Spleen (tissue), 11 donors: ENCODE measurements around the gene EEF1AKMT1. TPM values are rescaled to one million over a fixed set of nuclear protein-coding genes. Genes with fewer than 3 reads are reported as not detected.

Experiments
- DNase-seq: peaks from one replicate; pipeline ENCODE4 v3.0.0-alpha.2; 2020
- H3K27ac ChIP-seq, 8 donors: fragments of 200-600 bp; sonication (generic) in 7 of 8; 1 replicate in 4 of 8; 2 replicates in 4 of 8; pipeline versions ENCODE4 v1.5.0 to v1.8.0; 2016 to 2021; ENCODE audit warnings: inconsistent platforms in 4 of 8, mild to moderate bottlenecking in 4 of 8, moderate library complexity in 1 of 8
- H3K27me3 ChIP-seq, 7 donors: fragments of 200-600 bp; sonication (generic) in 6 of 7; replicated peaks in 1 of 7; 1 replicate in 4 of 7; 2 replicates in 3 of 7; pipeline versions ENCODE4 v1.5.0 to v1.8.0; 2016 to 2021; ENCODE audit warnings: inconsistent platforms in 3 of 7, mild to moderate bottlenecking in 1 of 7
- H3K36me3 ChIP-seq, 6 donors: fragments of 200-600 bp; sonication (generic) in 5 of 6; 1 replicate in 4 of 6; 2 replicates in 2 of 6; pipeline versions ENCODE4 v1.5.0 to v1.8.0; 2016 to 2021; ENCODE audit warnings: inconsistent platforms in 2 of 6
- H3K4me1 ChIP-seq, 6 donors: fragments of 200-600 bp; sonication (generic) in 5 of 6; 1 replicate in 3 of 6; 2 replicates in 3 of 6; pipeline versions ENCODE4 v1.5.0 to v1.8.0; 2016 to 2021; ENCODE audit warnings: inconsistent platforms in 3 of 6
- H3K4me3 ChIP-seq, 8 donors: fragments of 200-600 bp; sonication (generic) in 7 of 8; 1 replicate in 4 of 8; 2 replicates in 4 of 8; pipeline versions ENCODE4 v1.5.0 to v1.8.0; 2016 to 2021; ENCODE audit warnings: inconsistent platforms in 4 of 8, mild to moderate bottlenecking in 4 of 8, moderate library complexity in 2 of 8
- H3K9me3 ChIP-seq, 8 donors: fragments of 200-600 bp; sonication (generic) in 7 of 8; 1 replicate in 4 of 8; 2 replicates in 4 of 8; pipeline versions ENCODE4 v1.5.0 to v1.8.0; 2016 to 2021; ENCODE audit warnings: inconsistent platforms in 4 of 8
- POLR2A ChIP-seq, 3 donors: fragments of 450-650 bp; IDR thresholded peaks; one replicate each; pipeline ENCODE4 v1.5.1; 2017; ENCODE audit warnings: antibody characterized with exemption in 3 of 3, mild to moderate bottlenecking in 1 of 3
- POLR2AphosphoS5 ChIP-seq, 3 donors: sonication (generic); formaldehyde crosslinking; IDR thresholded peaks; one replicate each; pipeline ENCODE4 v1.5.1; 2017; ENCODE audit warnings: antibody characterized with exemption in 3 of 3
- WGBS, 5 donors: extraction: QIAGEN DNeasy Blood & Tissue Kit in 3 of 5; methylation state at CpG; one replicate each; pipeline versions ENCODE4 v1.1.5 to v1.1.7; 2013 to 2018; 5-methylcytosine and 5-hydroxymethylcytosine counted together
- intact Hi-C: fragments of 100-400 bp; cut with DNase I; formaldehyde crosslinking; loops from one replicate; pipeline ENCODE4 v1.15.0; 2023; ENCODE audit warnings: low total_unique reads
- polyA plus RNA-seq, 3 donors: library from polyadenylated mRNA; stranded (reverse); fragments of 200-250 nt; gene quantifications; one replicate each; pipeline ENCODE4 v1.2.1, GENCODE V29; 2013
- total RNA-seq, 7 donors: library from RNA; depleted of rRNA in 3 of 7; stranded (reverse); fragments of >200 nt in 3 of 7; fragmentation: NEBNext Ultra II Directional in 4 of 7; extraction: Animal tissue kit (Norgen Biotek cat#: 25700) in 4 of 7; gene quantifications; one replicate each; pipeline versions ENCODE4 v1.1.0 to v1.2.1, GENCODE V29; 2016 to 2021
- TF ChIP-seq, protein P1 (sequence below), 11 experiments: fragments of 200-600 bp in 7 of 11; fragments of 450-650 bp in 4 of 11; sonication (generic) in 4 of 11; IDR thresholded peaks in 8 of 11; conservative IDR thresholded peaks in 3 of 11; 1 replicate in 7 of 11; 2 replicates in 4 of 11; pipeline versions ENCODE4 v1.4.0 to v1.8.0; 2016 to 2021; ENCODE audit warnings: antibody characterized with exemption in 11 of 11, inconsistent platforms in 4 of 11, mild to moderate bottlenecking in 1 of 11
- donor health status: healthy with polysubstance abuse.
- donor health status: DM: no; HTN: no; CAD: no; lungs with moderate emphysema.
- donor health status: DM: no; HTN: no; CAD: no.
- donor health status: Bipolar disorder and iron deficiency.
- donor health status: healthy.
- donor health status: DM: no; HTN: no; CAD: no.
- donor health status: DM: yes; HTN: yes; CAD: no.

Gene EEF1AKMT1
- total and polyA plus RNA-seq, 10 donors, result 3.8 to 10.1 (median 7.0) TPM

DNA sequence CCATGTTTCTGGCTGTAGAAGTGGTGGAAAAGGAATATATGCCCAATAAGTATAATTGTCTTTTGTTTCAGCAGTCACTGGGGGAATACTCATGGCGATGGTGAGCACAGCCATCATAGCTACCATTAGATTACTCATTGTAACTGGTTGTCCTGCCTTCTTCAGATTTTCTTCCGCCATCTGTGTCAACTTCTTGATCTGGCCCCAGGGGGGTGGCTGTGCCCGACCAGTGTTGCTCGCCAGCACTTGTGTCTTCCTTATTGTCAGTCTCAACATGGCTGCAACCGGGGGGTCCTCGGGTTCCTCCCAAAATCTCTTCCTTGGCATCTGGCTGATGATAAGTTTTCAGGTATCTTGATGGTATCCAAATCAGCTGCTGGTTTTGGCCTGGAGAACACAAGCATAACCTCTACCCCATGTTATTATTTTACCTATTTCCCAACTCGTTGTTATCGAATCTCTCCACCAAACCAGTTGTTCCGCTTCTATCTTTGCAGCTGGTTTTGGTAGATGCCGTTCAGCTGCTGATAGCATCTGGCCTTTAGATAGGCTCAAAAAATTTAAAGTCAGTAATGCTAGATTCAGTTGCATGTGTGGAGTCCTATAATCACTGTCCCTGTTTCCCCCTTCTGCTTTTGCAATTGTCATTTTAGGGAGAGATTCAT lies 93.2 kb downstream of the EEF1AKMT1 start:
- Histone ChIP-seq H3K27ac (no peak overlapping the region), H3K4me3 (no peak overlapping the region), H3K27me3 (no peaks in the 10 kb centered on the region), H3K36me3 (peaks cover 0 to 18% (median 2%) of the 10 kb centered on the region in 6 donors), H3K4me1 (no peaks in the 10 kb centered on the region), H3K9me3 (no peaks in the 10 kb centered on the region)
- 94 to 98% (median 97%) methylated on average over 10 of the region's 10 CpGs for WGBS, 5 donors
- TF ChIP-seq POLR2AphosphoS5 (IDR thresholded peaks at IDR 0.05) (no peak), POLR2A (IDR thresholded peaks at IDR 0.05) (no peak)
- TF ChIP-seq, protein P1, sequence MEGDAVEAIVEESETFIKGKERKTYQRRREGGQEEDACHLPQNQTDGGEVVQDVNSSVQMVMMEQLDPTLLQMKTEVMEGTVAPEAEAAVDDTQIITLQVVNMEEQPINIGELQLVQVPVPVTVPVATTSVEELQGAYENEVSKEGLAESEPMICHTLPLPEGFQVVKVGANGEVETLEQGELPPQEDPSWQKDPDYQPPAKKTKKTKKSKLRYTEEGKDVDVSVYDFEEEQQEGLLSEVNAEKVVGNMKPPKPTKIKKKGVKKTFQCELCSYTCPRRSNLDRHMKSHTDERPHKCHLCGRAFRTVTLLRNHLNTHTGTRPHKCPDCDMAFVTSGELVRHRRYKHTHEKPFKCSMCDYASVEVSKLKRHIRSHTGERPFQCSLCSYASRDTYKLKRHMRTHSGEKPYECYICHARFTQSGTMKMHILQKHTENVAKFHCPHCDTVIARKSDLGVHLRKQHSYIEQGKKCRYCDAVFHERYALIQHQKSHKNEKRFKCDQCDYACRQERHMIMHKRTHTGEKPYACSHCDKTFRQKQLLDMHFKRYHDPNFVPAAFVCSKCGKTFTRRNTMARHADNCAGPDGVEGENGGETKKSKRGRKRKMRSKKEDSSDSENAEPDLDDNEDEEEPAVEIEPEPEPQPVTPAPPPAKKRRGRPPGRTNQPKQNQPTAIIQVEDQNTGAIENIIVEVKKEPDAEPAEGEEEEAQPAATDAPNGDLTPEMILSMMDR (IDR thresholded peaks at IDR 0.05 in 8 of 11, conservative IDR thresholded peaks at IDR 0.05 in 3 of 11), result no peak
- DNase-seq, result no peak
- intact Hi-C loops, result no loop called here

DNA sequence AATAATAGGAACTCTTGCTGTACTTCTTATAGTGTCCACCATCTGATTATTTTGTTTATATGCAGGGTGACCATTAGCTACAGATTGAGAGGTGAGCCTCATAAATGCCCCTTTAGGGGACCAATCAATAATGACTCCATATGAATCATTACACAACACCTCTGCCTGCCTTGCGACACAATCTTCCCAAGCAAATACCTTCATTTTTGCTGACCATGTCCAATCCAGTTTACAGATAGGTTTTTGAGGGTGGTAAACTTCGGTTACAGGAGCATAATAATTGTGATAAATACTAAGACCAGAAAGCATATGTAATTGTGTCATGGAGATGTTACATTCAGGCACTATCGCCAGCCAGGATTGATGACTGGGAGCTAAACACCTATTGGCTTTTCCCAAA lies 93.9 kb downstream of the EEF1AKMT1 start:
- no peak for DNase-seq
- Histone ChIP-seq H3K36me3 (peaks cover 0 to 25% (median 0%) of the 10 kb centered on the region in 6 donors), H3K4me3 (no peak overlapping the region), H3K27ac (no peak overlapping the region), H3K4me1 (no peaks in the 10 kb centered on the region), H3K9me3 (no peaks in the 10 kb centered on the region), H3K27me3 (no peaks in the 10 kb centered on the region)
- WGBS, 5 donors, result 73 to 99% (median 84%) methylated on average over 3 of the region's 3 CpGs
- TF ChIP-seq, protein P1 (IDR thresholded peaks at IDR 0.05 in 8 of 11, conservative IDR thresholded peaks at IDR 0.05 in 3 of 11), result no peak
- TF ChIP-seq POLR2A (IDR thresholded peaks at IDR 0.05) (no peak), POLR2AphosphoS5 (IDR thresholded peaks at IDR 0.05) (no peak)
- intact Hi-C loops, result no loop called here

Other genes starting within 250 kb of the EEF1AKMT1 start
- 10 to 100 TPM; 18.4 to 46.5 (median 35.9) TPM for gene CRYL1, start 248.1 kb downstream of the EEF1AKMT1 start, total RNA-seq
- 10 to 100 TPM; 13.5 to 23.6 (median 21.1) TPM for gene CRYL1, start 248.1 kb downstream of the EEF1AKMT1 start, polyA plus RNA-seq
- gene IFT88, start 206.8 kb downstream of the EEF1AKMT1 start, total RNA-seq, result 10 to 100 TPM in 6 of 7 donors, 1 to 10 TPM in 1; 8.8 to 25.5 (median 17.3) TPM
- 1 to 10 TPM; 7.7 to 9.2 (median 8.3) TPM for gene IFT88, start 206.8 kb downstream of the EEF1AKMT1 start, polyA plus RNA-seq
- under 1 TPM in 5 of 7 donors, not detected in 2; 0.26 to 0.68 (median 0.35) TPM for gene IL17D, start 70.3 kb downstream of the EEF1AKMT1 start, total RNA-seq
- under 1 TPM in 2 of 3 donors, not detected in 1; 0.15 to 0.32 TPM for gene IL17D, start 70.3 kb downstream of the EEF1AKMT1 start, polyA plus RNA-seq
- gene XPO4, start 128.8 kb upstream of the EEF1AKMT1 start, total RNA-seq, result 10 to 100 TPM; 14.2 to 23.1 (median 18.6) TPM
- gene XPO4, start 128.8 kb upstream of the EEF1AKMT1 start, polyA plus RNA-seq, result 1 to 10 TPM; 3.1 to 3.8 (median 3.4) TPM